ENCODE results near the gene ALAS2.
"Not testable (repeated sequence)": the region's sequence is repeated elsewhere in the genome, so short reads cannot be mapped to it uniquely, and the experiment has no call there.

The ALAS2 gene, protein sequence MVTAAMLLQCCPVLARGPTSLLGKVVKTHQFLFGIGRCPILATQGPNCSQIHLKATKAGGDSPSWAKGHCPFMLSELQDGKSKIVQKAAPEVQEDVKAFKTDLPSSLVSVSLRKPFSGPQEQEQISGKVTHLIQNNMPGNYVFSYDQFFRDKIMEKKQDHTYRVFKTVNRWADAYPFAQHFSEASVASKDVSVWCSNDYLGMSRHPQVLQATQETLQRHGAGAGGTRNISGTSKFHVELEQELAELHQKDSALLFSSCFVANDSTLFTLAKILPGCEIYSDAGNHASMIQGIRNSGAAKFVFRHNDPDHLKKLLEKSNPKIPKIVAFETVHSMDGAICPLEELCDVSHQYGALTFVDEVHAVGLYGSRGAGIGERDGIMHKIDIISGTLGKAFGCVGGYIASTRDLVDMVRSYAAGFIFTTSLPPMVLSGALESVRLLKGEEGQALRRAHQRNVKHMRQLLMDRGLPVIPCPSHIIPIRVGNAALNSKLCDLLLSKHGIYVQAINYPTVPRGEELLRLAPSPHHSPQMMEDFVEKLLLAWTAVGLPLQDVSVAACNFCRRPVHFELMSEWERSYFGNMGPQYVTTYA

DNA sequence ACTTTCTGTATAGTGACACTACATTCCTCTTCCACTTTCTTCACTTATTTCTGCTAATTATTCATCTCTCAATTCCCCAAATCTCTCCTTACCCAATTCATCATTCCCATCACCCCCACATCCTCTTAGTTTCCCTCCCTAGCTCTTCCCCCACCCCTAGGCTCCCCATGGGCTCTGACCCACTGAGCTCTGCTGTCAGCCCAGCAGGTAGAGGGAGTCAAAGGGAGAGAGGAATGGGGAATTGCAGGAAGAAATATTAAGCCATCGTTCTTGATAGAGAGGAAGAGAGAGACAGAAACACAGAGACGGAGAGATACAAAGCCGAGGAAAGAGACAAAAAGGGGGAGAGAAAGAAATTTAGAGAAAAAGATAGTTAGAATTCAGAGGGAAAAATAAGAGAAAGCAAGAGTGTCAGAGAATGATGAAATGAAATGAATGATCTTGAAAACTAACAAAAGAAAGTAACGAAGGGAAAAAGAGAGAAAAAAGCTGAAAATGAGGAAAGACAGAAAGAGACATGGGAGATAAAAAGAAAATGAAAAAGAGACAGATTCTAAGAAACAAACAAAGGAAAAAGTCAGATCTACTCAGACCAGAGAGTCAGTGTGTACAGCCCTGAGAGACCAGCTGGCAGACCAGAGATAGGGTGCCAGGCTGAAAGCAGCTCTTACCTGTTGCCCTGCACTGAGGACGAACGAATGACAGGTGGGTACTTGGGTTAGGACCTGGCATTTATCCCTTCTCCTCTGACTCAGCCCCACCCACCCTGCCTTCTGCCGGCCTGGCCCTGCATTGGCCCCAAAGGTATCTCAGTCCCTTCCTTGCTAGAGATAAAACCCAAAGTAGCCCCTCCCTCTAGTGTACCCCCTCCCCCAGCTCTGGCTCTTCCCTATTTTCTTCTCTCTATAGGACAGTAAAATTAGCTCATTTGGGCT lies at the start of gene ALAS2:
ALAS2 (minus strand) TSS at position 707 of the 935 bp plus-strand sequence. CDS start 4,977 bp downstream, outside the sequence.
- no peak within 1 kb of the TSS for H3K27ac ChIP-seq
- TF ChIP-seq, protein P1, sequence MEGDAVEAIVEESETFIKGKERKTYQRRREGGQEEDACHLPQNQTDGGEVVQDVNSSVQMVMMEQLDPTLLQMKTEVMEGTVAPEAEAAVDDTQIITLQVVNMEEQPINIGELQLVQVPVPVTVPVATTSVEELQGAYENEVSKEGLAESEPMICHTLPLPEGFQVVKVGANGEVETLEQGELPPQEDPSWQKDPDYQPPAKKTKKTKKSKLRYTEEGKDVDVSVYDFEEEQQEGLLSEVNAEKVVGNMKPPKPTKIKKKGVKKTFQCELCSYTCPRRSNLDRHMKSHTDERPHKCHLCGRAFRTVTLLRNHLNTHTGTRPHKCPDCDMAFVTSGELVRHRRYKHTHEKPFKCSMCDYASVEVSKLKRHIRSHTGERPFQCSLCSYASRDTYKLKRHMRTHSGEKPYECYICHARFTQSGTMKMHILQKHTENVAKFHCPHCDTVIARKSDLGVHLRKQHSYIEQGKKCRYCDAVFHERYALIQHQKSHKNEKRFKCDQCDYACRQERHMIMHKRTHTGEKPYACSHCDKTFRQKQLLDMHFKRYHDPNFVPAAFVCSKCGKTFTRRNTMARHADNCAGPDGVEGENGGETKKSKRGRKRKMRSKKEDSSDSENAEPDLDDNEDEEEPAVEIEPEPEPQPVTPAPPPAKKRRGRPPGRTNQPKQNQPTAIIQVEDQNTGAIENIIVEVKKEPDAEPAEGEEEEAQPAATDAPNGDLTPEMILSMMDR (conservative IDR thresholded peaks at IDR 0.05), result no peak

DNA sequence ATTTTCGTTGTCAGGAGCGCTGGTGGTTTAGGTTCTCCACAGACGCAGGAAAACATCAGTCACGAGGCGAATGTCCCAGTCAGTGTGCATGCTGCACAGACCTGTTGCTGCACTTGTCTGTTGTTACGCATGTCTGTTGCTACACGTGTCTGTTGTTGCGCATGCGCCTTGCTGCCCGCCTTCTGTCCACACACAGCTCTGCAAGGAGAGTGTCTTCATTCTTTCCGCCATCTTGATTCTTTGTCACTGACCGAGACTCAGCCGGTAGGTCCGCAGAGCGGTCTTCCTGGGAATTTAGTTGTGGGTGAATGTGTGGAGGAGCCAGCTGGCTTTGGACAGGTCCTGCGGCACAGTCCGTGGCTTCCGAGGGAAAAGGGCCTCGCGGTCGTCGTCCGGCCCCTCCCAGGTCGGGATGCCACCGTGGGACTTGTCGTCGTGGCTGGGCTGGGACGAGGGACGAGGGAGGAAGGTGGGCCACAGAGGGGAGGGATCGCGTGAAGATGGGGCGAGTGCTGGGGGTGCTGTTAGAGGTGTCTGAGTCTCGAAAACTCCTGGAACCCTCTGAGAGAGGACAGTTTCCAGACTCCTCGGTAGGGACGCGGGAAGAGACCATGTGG lies 44.2 kb upstream of the ALAS2 start, which contains the start of gene PAGE2B:
PAGE2B (plus strand) TSS at position 180 of the 617 bp plus-strand sequence. CDS start 1,012 bp downstream, outside the sequence.
- no peak within 1 kb of the TSS for H3K27ac ChIP-seq
- TF ChIP-seq, protein P1 (conservative IDR thresholded peaks at IDR 0.05), result no peak

DNA sequence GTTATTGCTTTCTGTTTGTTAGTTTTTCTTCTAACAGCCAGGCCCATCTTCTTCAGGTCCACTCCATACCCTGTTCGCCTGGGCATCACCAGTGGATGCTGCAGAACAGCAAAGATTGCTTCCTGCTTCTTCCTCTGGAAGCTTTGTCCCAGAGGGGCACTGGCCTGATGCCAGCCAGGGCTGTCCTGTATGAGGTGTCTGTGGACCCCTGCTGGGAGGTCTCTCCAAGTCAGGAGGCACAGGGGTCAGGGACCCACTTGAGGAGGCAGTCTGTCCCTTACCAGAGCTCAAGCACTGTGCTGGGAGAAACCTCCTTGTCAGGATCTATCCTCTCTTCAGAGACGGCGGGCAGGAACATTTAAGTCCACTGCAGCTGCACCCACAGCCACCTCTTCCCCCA lies 41.5 kb upstream of the ALAS2 start:
- TF ChIP-seq, protein P1 (conservative IDR thresholded peaks at IDR 0.05), result no peak

DNA sequence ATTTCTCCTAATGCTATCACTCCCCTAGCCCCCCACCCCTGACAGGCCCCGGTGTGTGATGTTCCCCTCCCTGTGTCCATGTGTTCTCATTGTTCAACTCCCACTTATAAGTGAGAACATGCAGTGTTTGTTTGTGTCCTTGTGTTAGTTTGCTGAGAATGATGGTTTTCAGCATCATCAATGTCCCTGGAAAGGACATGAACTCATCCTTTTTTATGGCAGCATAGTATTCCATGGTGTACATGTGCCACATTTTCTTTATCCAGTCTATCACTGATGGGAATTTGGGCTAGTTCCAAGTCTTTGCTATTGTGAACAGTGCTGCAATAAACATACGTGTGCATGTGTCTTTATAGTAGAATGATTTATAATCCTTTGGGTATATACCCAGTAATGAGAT lies 36.4 kb upstream of the ALAS2 start:
- not testable (repeated sequence) for H3K27ac ChIP-seq

More for the DNA sequence above, 41.5 kb upstream of the ALAS2 start:
- H3K27ac ChIP-seq, result no peak overlapping the region

DNA sequence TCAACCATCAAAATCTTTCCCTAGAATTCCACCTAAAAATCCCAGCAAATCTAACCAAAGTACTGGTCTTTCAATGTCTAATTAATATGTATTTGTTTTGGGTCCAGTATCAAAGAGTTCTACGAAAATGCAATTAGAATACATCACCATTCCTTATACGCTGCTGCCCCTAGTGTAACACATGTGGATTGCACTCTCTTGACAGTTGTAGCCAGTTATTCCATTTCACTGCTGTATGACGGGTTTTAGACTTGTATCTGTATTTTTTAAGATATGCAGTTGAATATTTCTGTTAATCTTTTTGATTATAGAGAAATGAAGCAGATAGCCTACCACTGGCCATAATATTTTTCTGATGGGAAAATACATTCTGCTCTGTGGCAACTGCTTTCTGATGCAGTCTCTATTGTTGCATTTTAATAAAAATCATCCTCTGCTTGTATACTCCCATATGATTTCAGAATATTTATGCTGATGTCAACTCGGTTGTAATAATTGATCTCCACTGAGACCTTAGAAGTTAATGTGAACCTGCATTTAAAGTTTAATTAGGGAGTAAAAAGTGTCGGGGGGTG lies 27.0 kb upstream of the ALAS2 start:
- H3K27ac ChIP-seq, result no peak overlapping the region
- TF ChIP-seq, protein P1 (conservative IDR thresholded peaks at IDR 0.05), result peak; percentile 92

DNA sequence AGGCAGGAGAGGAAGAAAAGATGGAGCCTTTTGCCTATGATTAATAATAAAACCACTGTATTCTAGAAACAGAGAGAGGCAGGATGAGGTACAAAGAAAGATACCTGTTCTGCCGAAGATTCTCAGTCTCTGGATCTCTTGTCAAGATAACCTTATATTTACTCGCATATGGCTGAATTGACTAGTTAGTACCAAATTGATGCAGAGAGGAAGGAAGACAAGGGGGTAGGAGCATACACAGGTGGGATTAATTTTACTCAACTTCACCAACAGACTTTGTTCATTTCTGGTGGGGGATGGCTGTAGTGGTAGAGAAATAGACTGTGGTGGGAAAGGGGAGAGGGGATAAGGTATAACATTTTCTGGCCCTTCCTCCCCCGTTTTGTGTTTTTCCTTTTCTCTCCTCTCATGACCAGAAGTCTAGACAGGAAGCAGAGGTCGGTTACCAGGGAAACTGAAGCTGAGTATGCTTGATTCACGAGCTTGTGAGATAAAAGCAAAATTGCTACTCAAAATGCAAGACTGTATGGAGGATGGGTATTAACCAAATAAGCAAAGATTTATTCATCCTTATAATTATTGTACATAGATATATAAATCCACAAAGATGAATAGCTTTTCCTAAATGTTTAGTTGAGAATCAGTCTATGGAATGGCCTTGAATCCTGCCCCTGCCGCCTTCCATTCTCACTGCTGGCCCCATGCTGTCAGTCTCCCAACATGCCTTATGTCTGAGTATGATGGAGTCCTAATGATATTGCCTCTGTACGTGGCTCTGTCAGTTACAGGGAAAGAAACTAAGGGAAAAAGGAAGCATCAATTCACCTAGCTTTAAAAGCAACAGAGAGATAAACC lies 26.3 kb upstream of the ALAS2 start:
- H3K27ac ChIP-seq, result no peak overlapping the region
- TF ChIP-seq, protein P1 (conservative IDR thresholded peaks at IDR 0.05), result no peak

DNA sequence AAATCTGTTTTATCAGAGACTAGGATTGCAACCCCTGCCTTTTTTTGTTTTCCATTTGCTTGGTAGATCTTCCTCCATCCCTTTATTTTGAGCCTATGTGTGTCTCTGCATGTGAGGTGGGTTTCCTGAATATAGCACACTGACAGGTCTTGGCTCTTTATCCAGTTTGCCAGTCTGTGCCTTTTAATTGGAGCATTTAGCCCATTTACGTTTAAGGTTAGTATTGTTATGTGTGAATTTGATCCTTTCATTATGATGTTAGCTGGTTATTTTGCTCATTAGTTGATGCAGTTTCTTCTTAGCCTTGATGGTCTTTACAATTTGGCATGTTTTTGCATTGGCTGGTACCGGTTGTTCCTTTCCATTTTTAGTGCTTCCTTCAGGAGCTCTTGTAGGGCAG lies 19.8 kb upstream of the ALAS2 start:
- not testable (repeated sequence) for H3K27ac ChIP-seq

Measured in VCaP (cell line).